GM21526 (cell line): ENCODE measurements around the gene HMGB4.

Experiments
- ATAC-seq: cut with Tn5 transposase; IDR thresholded peaks from one replicate; pipeline ENCODE4 v1.9.1; 2021; ENCODE audit warnings: moderate library complexity; ENCODE audit not compliant: unreplicated experiment, low FRiP score

HMGB4 gene

DNA sequence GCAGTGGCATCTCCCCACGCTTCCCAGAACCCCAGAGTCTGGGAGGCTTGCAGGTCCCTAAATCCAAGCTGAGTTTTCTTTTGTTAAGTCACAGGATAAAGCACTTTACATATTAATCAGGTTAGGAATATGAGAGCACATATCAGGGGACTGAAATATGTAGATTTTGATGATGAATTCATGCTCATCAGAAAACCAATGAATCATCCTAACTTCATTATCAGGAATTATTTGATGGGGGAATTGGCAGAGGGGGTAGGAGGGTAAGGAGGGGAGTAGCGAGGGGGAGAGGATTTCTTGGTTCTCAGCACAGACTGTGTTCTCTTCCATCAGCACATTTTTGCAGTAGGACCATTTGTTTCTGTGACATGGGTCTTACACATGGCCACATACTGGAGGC is 32.1 kb downstream of the HMGB4 start:
- no peak for ATAC-seq

- no peak for ATAC-seq
Measured at GRCh38 chr1:33897092-33897725, 33.3 kb downstream of the HMGB4 start.

- ATAC-seq: no peak
Measured at GRCh38 chr1:33898406-33898805, 34.5 kb downstream of the HMGB4 start.

- ATAC-seq: no peak
Measured at GRCh38 chr1:33898881-33899280, 35.0 kb downstream of the HMGB4 start.

DNA sequence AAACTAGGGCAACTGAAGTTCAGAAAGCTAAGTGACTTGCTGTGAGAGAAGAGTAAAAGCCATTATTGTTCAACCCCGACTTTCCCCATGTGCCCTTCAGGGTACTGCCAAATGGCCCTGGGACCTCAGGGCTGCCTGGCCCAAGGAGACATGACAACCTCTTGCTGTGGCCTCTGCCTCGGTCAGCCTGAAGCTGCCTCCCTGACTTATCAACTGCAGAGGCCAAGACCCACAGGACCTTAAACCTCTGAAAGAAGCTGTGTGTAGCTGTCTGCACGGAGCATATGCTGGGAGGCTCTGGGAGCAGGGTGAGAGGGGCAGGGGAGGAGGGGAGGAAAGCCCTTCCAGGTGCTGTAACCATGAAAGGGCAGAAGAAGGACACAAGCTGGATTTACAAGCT is 35.9 kb downstream of the HMGB4 start:
- ATAC-seq: no peak

- no peak for ATAC-seq
Measured at GRCh38 chr1:33902486-33903209, 38.8 kb downstream of the HMGB4 start.

GRCh38 chr1:33903210-33903589 is 39.3 kb downstream of the HMGB4 start:
- ATAC-seq: no peak

DNA sequence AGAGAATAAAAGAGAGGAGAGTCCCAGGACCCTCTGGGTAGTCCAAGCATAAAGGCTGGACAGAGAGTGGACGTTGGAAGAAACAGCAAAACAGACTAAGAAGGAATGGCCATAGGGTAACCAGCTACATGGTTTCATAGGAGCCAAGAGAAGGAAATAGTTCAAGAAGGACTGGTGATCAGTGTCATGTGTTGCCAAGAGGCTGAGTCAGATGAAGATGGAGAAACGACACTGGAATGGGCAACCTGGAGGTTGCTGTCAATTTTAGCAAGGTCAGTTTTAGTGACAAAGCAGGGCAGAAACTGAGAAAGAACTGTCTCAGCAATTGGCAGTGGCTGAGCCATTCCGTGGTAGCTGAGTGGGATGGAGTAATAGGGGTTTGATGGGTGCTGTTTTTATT is 41.4 kb downstream of the HMGB4 start:
- ATAC-seq: no peak

GRCh38 chr1:33906156-33906555 is 42.3 kb downstream of the HMGB4 start:
- no peak for ATAC-seq

DNA sequence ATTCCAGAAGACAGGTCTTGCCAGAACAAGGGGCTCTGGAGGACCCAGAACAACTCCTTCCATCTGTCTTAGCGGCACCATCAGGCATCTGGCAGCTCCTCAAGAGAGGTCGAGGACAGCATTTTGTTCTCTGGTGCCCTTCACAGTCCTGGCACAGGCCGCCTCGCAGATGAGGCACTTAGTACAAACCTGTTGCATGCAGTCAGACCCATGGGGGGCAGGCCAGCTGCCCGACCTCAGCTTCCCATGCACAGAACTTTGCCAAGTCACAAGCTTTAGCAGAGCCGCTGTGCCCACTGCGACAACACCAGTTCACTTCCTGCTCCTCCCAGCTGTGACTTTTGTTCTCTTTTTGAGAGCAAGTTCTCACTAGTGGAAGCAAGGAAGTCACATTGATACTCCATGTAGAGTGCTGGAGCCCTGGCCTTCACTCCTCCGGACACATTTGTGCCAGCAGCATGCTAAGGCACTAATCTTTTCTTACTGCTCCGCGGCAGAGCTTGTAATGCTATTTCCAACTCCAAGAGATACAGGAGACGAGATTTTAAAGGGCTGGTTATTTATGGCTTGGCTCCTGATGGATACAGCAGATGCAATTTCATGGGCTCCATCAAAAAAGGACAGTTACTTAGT is 44.6 kb downstream of the HMGB4 start:
- no peak for ATAC-seq
